Upper lobe of right lung (tissue), 1 donor: Measurements from ENCODE around the gene SCP2. TPM values are rescaled to one million over a fixed set of nuclear protein-coding genes. Genes with fewer than 3 reads are reported as not detected.
A peak's percentile ranks its signal among the peaks of the same experiment; 100 is the strongest.

Experiments used
- ATAC-seq: fragments of 200-7000 bp; cut with Tn5 transposase; one replicate; pipeline ENCODE4 v1.9.1; 2020; ENCODE audit warnings: mild to moderate bottlenecking, moderate library complexity
- DNase-seq: peaks from one replicate; pipeline ENCODE4 v3.0.0-alpha.2; 2020
- H3K27ac ChIP-seq: fragments of 200-600 bp; one replicate; pipeline ENCODE4 v1.8.0; 2022
- H3K27me3 ChIP-seq: fragments of 200-600 bp; one replicate; pipeline ENCODE4 v1.8.0; 2022; ENCODE audit warnings: mild to moderate bottlenecking
- H3K36me3 ChIP-seq: fragments of 200-600 bp; one replicate; pipeline ENCODE4 v1.8.0; 2022
- H3K4me1 ChIP-seq: fragments of 200-600 bp; one replicate; pipeline ENCODE4 v1.8.0; 2022
- H3K4me3 ChIP-seq: fragments of 200-600 bp; one replicate; pipeline ENCODE4 v1.8.0; 2022; ENCODE audit warnings: mild to moderate bottlenecking
- H3K9me3 ChIP-seq: fragments of 200-600 bp; one replicate; pipeline ENCODE4 v1.8.0; 2022
- intact Hi-C: fragments of 100-400 bp; cut with DNase I; formaldehyde crosslinking; loops from one replicate; pipeline ENCODE4 v1.11.0; 2022
- total RNA-seq: library from RNA; stranded (reverse); fragmentation: NEBNext Ultra II Directional; extraction: Animal tissue kit (Norgen Biotek cat#: 25700); gene quantifications from one replicate; pipeline ENCODE4 v1.2.1, GENCODE V29; 2021
- TF ChIP-seq, protein P1 (sequence below): fragments of 200-600 bp; IDR thresholded peaks from one replicate; pipeline ENCODE4 v1.8.0; 2022; ENCODE audit warnings: antibody characterized with exemption
- donor health status: DM: no; HTN: yes; CAD: no; lungs with severe emphysema.

SCP2 gene
- total RNA-seq, 1 donor from 2014 or later, result 140 TPM

GRCh38 chr1:53057127-53057526 lies 130.1 kb downstream of the SCP2 start:
- H3K36me3 ChIP-seq, result peaks cover 11% of the 10 kb centered on the region
- H3K9me3 ChIP-seq, result no peaks in the 10 kb centered on the region
- H3K27me3 ChIP-seq, result no peaks in the 10 kb centered on the region
- ATAC-seq, result no peak
- H3K4me1 ChIP-seq, result peaks cover 15% of the 10 kb centered on the region
- H3K4me3 ChIP-seq, result no peak overlapping the region
- intact Hi-C loops, result no loop called here
- no peak overlapping the region for H3K27ac ChIP-seq
- TF ChIP-seq, protein P1, sequence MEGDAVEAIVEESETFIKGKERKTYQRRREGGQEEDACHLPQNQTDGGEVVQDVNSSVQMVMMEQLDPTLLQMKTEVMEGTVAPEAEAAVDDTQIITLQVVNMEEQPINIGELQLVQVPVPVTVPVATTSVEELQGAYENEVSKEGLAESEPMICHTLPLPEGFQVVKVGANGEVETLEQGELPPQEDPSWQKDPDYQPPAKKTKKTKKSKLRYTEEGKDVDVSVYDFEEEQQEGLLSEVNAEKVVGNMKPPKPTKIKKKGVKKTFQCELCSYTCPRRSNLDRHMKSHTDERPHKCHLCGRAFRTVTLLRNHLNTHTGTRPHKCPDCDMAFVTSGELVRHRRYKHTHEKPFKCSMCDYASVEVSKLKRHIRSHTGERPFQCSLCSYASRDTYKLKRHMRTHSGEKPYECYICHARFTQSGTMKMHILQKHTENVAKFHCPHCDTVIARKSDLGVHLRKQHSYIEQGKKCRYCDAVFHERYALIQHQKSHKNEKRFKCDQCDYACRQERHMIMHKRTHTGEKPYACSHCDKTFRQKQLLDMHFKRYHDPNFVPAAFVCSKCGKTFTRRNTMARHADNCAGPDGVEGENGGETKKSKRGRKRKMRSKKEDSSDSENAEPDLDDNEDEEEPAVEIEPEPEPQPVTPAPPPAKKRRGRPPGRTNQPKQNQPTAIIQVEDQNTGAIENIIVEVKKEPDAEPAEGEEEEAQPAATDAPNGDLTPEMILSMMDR, result no peak
- DNase-seq, result no peak

- H3K4me1 ChIP-seq, result peaks cover 26% of the 10 kb centered on the region
- no peak for ATAC-seq
- no peak overlapping the region for H3K4me3 ChIP-seq
- intact Hi-C loops, result no loop called here
- no peak for DNase-seq
- H3K27ac ChIP-seq, result no peak overlapping the region
- TF ChIP-seq, protein P1, result no peak
- H3K27me3 ChIP-seq, result peaks cover 14% of the 10 kb centered on the region
- no peaks in the 10 kb centered on the region for H3K9me3 ChIP-seq
- no peaks in the 10 kb centered on the region for H3K36me3 ChIP-seq
Measured at GRCh38 chr1:53060579-53060978, 133.5 kb downstream of the SCP2 start.

DNA sequence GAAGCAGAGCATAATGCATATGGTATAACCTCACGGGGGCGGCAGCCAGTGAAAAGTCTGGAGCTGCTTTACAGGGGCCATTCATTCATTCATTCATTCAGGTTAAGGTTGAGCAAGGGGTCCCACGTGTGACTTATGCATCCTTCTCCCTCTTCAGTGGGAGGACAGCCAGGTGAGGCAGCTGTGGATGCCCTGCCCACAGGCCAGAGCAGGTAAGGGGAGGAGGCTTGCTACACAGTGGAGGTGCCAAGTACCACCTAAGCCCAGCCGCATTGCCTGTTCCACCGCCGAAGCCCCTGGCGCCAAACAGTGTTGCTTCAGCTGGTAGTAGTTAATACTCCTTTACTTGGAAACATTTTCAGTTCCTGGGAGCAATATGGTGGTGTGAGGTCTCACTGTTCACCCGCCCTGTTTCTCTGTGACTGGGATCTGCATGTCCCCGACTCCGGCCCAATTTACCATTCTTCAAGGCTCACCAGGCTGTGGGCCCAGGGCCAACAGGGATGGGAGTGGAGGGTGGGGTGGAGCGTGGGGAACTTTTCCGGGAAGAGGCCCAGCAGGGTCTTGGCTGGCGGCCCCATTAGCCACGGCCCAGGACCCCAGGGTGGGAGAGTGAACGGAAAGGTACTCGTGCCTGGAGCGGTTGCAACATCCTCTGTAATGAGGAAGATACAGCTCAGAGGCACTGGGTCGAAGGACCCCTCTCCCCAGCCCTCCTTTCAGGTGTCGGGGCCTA lies 134.2 kb downstream of the SCP2 start:
- H3K4me1 ChIP-seq, result peaks cover 26% of the 10 kb centered on the region
- H3K4me3 ChIP-seq, result peak overlapping the region; percentile 57
- H3K9me3 ChIP-seq, result no peaks in the 10 kb centered on the region
- TF ChIP-seq, protein P1, result no peak
- DNase-seq, result peak; percentile 66
- peak; percentile 22 for ATAC-seq
- intact Hi-C loops, result no loop called here
- H3K36me3 ChIP-seq, result no peaks in the 10 kb centered on the region
- peaks cover 14% of the 10 kb centered on the region for H3K27me3 ChIP-seq
- peak overlapping the region; percentile 66 for H3K27ac ChIP-seq

DNA sequence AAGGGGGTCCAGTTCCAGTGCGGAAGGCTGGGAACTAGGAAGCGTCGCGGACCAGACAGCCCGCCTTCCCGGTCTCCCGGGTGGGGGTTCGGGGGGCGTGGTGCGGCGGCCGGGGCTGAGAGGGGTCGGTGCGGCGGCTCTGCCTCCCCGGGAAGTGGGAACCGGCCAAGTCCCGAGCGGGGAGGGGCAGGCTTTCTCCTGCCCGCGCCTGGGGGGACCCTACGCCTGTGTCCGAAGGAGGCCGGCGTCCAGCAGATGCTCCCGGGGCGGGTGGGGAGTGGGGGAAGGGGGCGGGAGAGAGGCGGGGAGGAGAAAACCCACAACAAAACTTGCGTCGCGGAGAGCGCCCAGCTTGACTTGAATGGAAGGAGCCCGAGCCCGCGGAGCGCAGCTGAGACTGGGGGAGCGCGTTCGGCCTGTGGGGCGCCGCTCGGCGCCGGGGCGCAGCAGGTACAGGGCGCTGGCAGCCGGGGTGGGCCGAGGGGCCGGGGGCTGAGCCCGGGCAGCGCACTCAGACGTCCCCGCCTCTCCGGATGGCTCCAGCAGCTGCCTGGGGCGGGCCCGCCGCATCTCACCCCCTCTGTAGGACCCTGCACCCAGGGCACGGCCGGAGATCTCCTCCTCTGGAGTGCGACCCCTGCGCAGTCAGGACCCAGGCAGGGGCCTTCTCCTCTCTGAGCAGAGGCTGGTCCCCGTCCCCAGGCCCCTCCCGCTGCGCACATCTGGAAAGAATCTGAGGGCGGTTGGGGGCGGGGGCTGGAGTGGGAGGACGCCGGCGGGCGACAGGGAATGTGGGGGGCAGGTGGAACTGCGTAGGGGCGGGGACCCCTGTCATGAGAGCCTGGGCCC lies 135.0 kb downstream of the SCP2 start, which contains the start of gene PODN:
Gene PODN, plus strand, starts transcription at position 355 of the 849 bp plus-strand sequence. CDS start 7,643 bp downstream, outside the sequence.
- Histone ChIP-seq H3K27me3 (peaks cover 14% of the 10 kb centered on the region), H3K36me3 (no peaks in the 10 kb centered on the region), H3K27ac (peak within 1 kb of the TSS; percentile 66), H3K4me3 (peak within 1 kb of the TSS; percentile 57), H3K9me3 (no peaks in the 10 kb centered on the region), H3K4me1 (peaks cover 29% of the 10 kb centered on the region)
- ATAC-seq (peak; percentile 41), DNase-seq (peak; percentile 70)
- TF ChIP-seq, protein P1, result no peak
- intact Hi-C loops, result no loop called here

GRCh38 chr1:53062708-53063591 lies 135.9 kb downstream of the SCP2 start:
- intact Hi-C loops, result no loop called here
- no peaks in the 10 kb centered on the region for H3K36me3 ChIP-seq
- DNase-seq (peak; percentile 59), ATAC-seq (peak; percentile 7)
- no peaks in the 10 kb centered on the region for H3K9me3 ChIP-seq
- H3K27me3 ChIP-seq, result peaks cover 14% of the 10 kb centered on the region
- H3K4me1 ChIP-seq, result peaks cover 29% of the 10 kb centered on the region
- H3K4me3 ChIP-seq, result peak overlapping the region; percentile 57
- H3K27ac ChIP-seq, result peak overlapping the region; percentile 42
- TF ChIP-seq, protein P1, result no peak
